NCI-H748 (cell line): Measurements from ENCODE around the gene GULP1.

ENCODE experiments used
- DNase-seq: peaks from one replicate; lab custom pipeline; 2025; ENCODE audit not compliant: unreplicated experiment; lab: John Stamatoyannopoulos, UW

Gene GULP1

DNA sequence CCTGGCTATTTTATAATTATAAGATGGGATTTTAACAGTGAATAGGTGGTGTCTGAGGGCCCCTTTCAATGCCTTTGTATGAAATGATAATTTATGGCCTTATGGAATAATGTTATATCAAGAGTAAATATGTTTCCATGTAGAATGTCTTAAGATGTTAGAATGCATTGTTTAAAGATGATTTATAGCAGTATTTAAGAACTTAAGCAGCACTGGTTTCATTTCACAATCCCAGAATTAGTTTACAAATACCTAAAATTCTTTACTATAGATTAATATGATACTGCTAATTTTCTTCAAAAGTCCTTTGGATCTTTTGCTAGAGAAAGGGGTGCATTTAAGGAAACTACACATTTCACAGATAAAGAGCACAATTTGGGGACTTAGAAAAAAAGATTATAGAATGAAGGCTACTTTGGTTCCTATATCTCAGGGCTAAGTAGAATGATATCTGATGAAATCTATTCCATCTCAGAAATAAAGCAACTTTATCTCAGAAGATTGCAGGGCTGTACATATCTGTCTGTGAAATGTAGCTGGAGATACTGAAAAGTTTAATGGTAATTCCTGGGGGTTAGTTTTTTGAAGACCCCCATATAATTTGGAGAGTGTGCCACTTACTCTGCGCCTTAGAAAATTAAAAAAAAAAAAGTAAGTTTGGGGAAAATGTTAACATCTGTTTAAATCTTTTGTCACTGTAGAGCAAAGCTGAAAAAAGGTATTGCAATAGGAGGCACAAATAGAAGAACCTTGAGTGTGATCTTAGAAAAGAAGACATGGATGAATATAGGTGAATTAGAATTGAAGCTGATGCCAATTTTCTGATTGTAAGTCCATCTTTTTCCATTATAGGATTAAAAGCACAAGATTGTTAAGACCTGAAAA lies 123.4 kb downstream of the GULP1 start:
- DNase-seq: no peak

DNA sequence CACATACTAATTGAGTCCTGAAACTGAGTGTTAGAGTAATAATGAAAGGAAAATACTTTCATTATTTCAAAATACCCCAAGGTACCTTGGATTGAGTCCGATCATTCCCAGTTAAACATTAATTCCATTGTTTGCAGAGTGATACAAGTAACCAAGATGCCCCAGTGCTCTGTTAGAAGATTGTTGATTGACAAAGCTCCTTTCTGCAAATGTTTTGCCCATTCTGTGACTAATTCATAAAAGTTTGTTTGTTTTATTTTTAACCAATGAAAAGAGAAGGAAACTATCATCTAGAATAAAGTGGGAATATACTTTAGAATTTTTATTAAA lies 124.0 kb downstream of the GULP1 start:
- DNase-seq: no peak

- DNase-seq: no peak
Observed at GRCh38 chr2:188416367-188416766, 124.7 kb downstream of the GULP1 start.

- no peak for DNase-seq
Observed at GRCh38 chr2:188422726-188423125, 131.1 kb downstream of the GULP1 start.

DNA sequence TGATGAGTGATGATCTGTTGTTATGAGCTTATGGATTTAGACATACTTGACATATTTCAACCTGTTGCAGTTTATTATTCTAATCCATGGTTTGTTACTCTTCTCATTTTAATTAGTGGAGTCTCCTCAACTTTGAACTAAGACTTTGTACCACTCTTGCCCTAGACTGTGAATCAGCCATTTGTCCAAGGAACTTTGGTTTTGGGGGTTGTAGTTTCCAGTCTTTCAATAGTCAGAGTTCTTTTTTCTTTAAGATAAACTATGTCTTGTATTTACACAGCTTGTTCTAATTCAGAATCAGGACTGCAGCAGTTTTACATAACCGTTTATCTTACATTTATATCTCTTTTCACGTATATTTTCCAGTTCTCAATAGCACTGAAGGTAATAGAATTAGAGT lies 133.6 kb downstream of the GULP1 start:
- no peak for DNase-seq

GRCh38 chr2:188426121-188426520 lies 134.4 kb downstream of the GULP1 start:
- DNase-seq: no peak

DNA sequence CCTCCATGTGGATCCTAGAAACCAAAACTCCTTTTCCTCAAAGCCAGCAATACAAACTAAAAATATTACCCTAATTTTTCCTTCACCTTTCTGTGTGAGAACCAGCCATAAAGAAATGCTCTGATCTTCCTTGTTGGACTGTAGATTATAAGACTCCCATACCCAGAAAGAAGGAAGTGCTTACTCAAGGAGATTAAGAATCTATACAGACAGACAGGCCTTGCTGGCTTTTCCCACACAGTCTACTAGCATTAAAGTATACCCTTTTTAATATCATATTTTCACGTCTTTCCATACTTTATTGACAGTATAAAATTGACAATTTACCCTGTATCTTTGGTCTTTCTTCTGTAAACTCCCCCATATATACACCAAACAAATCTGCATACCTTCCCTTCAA lies 139.0 kb downstream of the GULP1 start:
- no peak for DNase-seq

GRCh38 chr2:188434018-188434417 lies 142.3 kb downstream of the GULP1 start:
- no peak for DNase-seq

- no peak for DNase-seq
Observed at GRCh38 chr2:188435115-188435514, 143.4 kb downstream of the GULP1 start.

DNA sequence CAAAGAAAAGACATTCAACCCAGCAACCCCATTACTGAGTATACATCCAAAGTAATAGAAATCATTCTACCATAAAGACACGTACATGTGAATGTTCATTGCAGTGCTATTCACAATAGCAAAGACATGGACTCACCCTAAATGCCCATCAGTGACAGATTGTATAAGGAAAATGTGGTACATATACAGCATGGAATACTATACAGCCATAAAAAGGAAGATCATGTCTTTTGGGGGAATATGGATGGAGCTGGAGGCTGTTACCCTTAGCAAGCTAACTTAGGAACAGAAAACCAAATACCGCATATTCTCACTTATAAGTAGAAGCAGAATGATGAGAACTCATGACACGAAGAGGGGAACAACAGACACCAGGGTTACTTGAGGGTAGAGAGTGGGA lies 145.9 kb downstream of the GULP1 start:
- DNase-seq: no peak

- no peak for DNase-seq
Observed at GRCh38 chr2:188439986-188440385, 148.3 kb downstream of the GULP1 start.

- no peak for DNase-seq
Observed at GRCh38 chr2:188440849-188441248, 149.2 kb downstream of the GULP1 start.

DNA sequence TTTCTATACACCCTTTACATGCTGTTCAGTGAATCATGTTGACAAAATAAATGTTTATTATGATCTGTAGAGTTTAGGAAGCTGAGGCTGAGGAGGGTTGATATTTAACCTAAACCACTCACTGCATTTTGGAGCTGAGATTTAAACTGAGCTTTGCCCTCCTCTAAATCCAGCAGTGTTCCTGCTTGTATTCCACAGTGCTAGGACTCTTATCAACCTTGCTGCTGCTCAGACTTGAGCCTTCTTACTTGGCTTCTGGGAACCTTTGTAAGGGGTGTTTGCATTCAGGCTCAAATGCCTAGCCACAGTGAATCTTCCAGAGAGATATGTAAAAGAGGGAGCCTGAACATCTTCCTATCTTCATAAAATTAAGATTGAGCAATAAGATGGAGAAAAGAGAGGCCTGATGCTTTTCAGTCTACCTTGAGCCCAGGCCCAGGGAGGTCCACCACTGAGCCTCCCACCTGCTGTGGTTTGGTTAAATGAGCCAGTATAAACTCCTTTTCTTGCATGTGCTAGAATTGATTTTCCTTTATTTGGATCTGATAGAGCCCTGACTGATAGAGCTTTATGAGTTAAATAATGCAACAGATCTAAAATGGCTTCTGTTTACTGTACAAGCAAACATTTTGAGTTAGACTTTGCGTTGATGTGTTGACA lies 149.7 kb downstream of the GULP1 start:
- no peak for DNase-seq

DNA sequence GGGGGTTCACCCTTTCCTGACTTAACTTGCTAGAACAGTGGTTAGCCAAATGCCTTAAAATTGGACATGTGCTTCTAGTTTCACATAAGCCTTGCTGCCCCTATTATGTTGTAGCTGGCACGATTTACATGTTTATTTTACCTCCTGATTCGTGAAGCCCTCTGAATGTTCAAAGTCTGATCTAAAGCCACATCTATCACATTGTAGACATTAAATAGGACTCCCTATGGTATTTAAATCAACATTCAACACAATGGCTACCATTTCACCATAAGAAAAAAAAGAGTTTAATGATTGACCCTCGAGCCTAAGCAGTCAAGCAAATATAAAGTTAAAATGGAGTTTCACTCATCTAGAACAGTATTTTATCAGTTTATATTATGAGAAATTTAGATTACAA lies 151.5 kb downstream of the GULP1 start:
- DNase-seq: peak; percentile 17

- no peak for DNase-seq
Observed at GRCh38 chr2:188444106-188444835, 152.6 kb downstream of the GULP1 start.

DNA sequence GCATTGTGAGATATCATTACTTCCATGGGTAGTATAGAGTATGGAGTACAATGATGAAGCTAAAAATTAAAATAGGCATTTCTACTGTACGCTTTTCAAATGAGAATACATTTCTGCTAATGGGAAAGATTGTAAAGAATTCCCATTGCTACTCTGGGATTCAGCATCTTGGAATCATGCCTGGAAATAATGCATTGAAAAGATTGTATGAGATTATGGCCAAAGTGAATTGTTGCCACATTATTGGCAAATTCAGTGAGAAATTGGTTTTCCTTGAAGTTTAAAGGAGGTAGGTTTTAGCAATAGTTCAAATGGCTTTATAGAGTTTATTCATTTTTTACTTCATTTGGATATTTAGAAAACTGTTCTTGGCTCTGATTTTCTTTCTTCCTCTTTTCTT lies 157.9 kb downstream of the GULP1 start:
- DNase-seq: no peak

DNA sequence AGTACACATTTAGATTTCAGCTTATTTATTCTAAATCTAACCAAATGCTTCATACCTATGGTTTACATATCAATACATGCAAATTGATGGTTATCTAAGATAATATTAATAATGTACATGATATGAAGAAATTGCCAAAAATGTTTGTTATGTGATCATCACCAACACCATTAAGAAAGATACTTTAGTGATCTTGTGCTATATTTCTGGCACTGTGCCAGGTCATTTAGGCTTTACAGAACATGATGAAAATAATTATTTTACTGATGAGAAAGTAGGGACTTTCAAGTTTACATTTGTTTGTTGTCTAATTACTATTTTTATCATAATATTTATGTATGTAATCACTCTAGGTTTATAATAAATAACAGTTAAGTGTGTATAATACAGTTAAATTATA lies 158.3 kb downstream of the GULP1 start:
- DNase-seq: no peak

DNA sequence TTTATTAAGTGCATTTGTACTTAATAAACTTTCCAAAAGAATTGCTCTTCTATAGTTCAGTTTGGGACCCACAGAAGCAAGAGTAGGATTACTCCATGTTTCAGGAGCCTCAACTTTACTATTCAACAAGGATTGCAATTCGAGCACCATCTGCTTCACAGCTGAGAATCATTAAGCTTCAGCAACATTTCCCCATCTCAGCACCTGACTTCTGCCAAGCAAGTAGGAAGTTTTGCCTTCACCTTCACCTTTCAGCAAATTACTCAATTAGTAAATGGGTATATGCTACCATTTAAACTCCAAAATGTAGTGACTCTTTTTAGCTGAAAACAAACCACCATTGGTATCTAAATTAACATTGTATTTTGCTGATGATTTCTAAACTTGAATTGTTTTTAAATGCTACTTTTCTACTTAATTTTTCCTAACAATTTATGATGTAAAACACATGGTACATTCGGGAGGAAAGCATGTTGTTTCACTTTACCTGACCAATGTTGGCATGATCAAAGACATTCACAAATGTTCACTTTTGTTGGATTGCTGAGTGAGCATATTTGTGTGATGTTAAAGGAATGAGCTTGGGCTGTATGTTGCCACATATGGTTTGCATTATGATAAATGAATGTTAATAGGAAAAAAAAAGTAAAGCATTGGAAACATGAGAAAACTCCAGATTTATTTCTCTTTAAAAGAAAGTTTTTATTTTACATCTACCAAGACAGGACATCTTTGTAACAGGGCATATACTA lies 159.2 kb downstream of the GULP1 start:
- no peak for DNase-seq

DNA sequence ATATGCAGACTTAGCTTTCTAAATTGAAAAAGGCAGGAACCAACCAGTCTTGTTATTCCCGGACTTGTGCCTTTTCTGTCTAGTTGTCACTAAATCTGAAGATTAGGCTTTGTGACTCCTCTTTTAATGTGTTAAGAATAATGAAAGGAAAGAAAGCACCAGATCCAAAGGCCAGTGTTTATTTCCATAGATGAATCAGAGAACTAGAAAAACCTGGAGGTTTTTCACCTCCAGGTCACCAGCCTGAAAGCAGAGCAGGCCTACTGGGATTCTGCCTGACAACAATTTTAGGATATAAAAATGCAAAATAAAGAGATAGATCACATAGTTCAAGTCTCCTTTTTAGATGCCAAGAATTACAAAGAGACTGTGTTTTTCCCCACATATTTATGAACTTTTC lies 160.4 kb downstream of the GULP1 start:
- no peak for DNase-seq

DNA sequence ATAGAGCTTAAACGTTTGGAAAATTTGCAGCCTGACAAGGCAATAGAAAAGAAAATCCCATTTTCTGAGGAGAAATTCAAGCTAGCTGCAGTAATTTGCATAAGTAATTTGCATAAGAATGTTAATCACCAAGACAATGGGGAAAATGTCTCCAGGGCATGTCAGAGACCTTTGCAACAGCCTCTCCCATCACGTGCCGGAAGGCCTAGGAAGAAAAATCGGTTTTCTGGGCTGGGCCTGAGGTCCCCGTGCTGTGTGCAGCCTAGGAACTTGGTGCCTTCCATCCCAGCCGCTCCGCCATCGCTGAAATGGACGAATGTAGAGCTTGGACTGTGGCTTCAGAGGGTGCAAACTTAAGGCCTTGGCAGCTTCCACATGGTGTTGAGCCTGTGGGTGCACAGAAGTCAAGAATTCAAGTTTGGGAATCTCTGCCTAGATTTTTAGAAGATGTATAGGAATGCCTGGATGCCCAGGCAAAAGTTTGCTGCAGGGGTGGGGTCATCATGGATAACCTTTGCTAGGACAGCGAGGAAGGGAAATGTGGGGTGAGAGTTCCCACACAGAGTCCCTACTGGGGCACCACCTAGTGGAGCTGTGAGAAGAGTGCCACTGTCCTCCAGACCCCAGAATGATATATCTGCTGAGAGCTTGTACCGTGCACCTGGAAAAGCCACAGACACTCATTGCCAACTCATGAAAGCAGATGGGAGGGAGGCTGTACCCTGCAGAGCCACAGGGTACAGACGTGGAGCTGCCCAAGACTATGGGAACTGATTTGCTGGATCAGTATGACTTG lies 164.6 kb downstream of the GULP1 start:
- no peak for DNase-seq

GRCh38 chr2:188459061-188459460 lies 167.4 kb downstream of the GULP1 start:
- no peak for DNase-seq
